Activated T-cell treated with anti-CD3 and anti-CD28 coated beads, Interleukin-2, amount 50 U/mL, for 24 hours (primary cell): ENCODE measurements around the gene REEP1.
A peak's percentile ranks its signal among the peaks of the same experiment; 100 is the strongest.
"Not testable (repeated sequence)": the region's sequence is repeated elsewhere in the genome, so short reads cannot be mapped to it uniquely, and the experiment has no call there.

Experiments used
- DNase-seq: peaks from one replicate; pipeline ENCODE4 v3.0.0-alpha.2; 2020
- H3K27ac Mint-ChIP-seq: 2 replicates; pipeline ENCODE4 v1.8.0; 2020; ENCODE audit warnings: mild to moderate bottlenecking, mixed read lengths
- H3K27me3 Mint-ChIP-seq: 2 replicates; pipeline ENCODE4 v1.8.0; 2020; ENCODE audit warnings: mixed read lengths
- H3K36me3 Mint-ChIP-seq: 2 replicates; pipeline ENCODE4 v1.8.0; 2020; ENCODE audit warnings: low read depth, mixed read lengths
- H3K4me1 Mint-ChIP-seq: 2 replicates; pipeline ENCODE4 v1.8.0; 2020; ENCODE audit warnings: low read depth, mixed read lengths
- H3K4me3 Mint-ChIP-seq: 2 replicates; pipeline ENCODE4 v1.8.0; 2020; ENCODE audit warnings: mild to moderate bottlenecking, moderate library complexity, mixed read lengths
- H3K9me3 Mint-ChIP-seq: 2 replicates; pipeline ENCODE4 v1.8.0; 2020; ENCODE audit warnings: mixed read lengths

Gene REEP1

DNA sequence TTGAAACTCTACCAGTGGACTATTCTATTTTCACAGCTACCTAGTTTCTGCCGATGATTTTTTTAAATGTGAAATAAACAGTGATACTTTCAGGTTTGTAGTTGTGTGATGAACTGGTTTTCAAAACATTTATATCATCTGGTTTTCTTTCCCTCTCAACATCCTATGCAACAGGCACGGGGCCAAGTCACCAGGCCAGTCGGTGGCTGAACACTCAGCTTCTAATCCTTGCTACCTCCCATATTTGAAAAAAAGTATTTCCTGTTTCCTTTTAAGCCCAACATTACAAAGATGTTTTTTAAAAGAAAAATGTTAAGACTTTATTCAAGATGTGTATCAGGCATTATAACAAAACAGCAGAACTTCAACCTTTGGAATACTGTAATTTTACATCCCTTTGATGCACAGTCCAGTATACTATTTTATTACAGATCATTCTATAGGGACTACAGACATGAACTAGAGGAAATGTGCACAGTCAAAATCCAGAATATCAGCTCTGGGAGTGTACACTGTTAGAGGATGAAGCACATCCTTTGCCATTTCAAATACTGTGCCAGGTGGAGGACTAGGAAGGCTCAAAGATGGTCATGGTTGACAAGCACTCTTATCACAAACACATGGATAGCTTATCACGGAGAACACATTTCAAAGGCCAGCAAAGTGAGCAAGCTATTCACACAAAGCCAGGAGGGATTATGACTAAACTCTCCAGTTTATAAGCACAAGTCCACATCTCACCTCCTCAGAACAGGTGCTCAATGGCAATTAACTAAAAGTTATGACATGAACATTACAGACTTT, 123.5 kb downstream of the REEP1 start:
- Mint-ChIP-seq H3K27me3 (no peaks in the 10 kb centered on the region), H3K36me3 (peaks cover 56% of the 10 kb centered on the region), H3K4me3 (no peak overlapping the region), H3K27ac (peak overlapping the region; percentile 81), H3K9me3 (no peaks in the 10 kb centered on the region), H3K4me1 (peaks cover 5% of the 10 kb centered on the region)
- DNase-seq, result no peak

DNA sequence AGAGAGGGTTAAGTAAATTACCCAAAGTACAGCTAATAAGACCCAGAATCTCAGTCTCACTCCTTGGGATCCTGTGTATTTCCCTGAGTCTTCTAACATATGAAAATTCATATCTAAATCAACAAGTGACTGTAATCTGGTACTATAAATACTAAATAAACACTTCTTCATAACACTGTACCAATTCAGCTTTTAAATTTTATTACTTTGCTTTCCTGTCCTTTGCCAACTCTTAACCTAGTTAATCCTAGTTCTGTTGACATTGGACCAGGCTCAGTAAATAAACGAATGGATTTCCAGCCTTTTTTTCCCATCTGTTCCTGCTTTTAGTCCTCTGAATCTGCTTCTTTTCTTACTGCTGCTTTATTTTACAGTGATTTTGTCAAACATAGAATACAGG, 124.4 kb downstream of the REEP1 start:
- DNase-seq, result no peak
- peaks cover 3% of the 10 kb centered on the region for H3K4me1 Mint-ChIP-seq
- H3K27ac Mint-ChIP-seq, result peak overlapping the region; percentile 37
- no peak overlapping the region for H3K4me3 Mint-ChIP-seq
- H3K27me3 Mint-ChIP-seq, result no peaks in the 10 kb centered on the region
- no peaks in the 10 kb centered on the region for H3K9me3 Mint-ChIP-seq
- peaks cover 65% of the 10 kb centered on the region for H3K36me3 Mint-ChIP-seq

DNA sequence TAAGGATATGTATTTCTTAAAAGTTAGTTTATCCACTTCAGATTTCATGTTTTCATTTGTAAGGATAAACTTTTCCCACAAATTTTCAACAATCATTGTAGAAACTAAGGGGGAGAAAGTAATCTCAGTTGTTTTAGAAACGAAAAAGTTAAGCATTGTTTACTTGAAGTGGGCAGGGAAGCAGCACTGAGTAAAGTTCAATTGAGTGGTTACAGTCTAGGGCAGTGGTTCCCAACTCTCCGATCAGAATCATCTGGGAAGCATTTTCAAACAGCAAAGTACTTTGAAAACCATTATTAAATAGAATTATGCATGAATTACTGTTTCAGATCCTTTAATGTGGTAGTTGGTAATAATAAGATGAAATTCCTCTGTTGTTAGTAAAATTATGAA, 125.6 kb downstream of the REEP1 start:
- peak overlapping the region; percentile 4 for H3K27ac Mint-ChIP-seq
- H3K36me3 Mint-ChIP-seq, result peaks cover 78% of the 10 kb centered on the region
- DNase-seq, result no peak
- no peaks in the 10 kb centered on the region for H3K9me3 Mint-ChIP-seq
- H3K4me1 Mint-ChIP-seq, result peaks cover 1% of the 10 kb centered on the region
- no peak overlapping the region for H3K4me3 Mint-ChIP-seq
- no peaks in the 10 kb centered on the region for H3K27me3 Mint-ChIP-seq

DNA sequence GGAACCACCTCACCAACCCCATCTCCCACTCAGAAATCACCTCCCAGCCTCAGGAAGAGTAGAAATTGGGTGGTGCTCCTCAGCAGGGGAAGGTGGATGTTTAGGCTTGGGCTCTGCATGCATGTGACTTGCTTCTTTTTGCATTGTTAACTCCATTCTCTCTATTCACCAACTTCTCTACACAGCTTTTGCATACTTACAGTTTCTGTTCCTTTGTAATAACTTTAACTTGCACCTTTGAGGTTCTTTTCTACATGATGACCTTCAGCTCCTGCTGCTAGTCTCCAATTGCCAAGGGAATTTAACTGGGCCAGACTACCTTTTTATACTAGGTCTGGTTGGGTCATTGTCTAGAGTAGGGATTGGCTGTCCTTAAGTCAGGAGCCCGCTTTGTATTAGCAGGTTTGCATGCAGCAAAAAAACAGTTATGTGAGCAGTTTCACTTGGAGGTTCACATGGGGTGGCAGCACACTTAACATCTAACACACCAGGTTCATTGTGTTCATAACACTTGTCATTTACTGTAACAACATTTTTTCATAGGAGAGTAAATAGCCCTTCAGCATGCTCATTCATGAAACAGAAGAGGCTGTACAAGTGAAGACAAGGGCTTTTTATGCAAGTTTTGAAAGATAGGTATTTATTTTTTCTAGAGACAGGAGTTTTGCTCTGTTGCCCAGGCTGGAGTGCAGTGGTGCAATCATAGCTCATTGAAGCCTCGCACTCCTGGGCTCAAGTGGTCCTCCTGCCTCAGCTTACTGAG, 126.2 kb downstream of the REEP1 start:
- Mint-ChIP-seq H3K36me3 (peaks cover 83% of the 10 kb centered on the region), H3K4me3 (no peak overlapping the region), H3K9me3 (no peaks in the 10 kb centered on the region), H3K27me3 (no peaks in the 10 kb centered on the region), H3K4me1 (peaks cover 1% of the 10 kb centered on the region), H3K27ac (peak overlapping the region; percentile 13)
- no peak for DNase-seq

DNA sequence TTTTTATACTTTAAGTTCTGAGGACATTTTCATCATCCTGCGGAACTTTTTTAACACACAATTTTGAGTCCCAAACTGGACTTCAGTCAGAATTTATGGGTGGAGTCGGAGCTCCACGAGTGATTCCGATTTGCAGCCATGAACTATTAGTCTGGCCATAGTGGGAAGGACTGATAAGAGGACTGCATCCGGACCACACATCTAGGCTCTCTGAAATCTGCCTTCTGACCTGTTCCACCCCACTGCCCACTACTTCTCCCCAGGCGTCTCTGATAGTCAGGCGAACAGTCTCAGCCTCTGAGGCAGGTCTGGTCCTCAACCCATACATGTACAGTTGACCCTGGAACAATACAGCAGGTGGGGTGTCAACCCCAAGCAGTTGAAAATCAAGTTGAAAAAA, 133.0 kb downstream of the REEP1 start:
- Mint-ChIP-seq H3K4me1 (peaks cover 30% of the 10 kb centered on the region), H3K4me3 (no peak overlapping the region), H3K27me3 (no peaks in the 10 kb centered on the region), H3K9me3 (no peaks in the 10 kb centered on the region), H3K27ac (no peak overlapping the region), H3K36me3 (peaks cover 74% of the 10 kb centered on the region)
- DNase-seq, result no peak

DNA sequence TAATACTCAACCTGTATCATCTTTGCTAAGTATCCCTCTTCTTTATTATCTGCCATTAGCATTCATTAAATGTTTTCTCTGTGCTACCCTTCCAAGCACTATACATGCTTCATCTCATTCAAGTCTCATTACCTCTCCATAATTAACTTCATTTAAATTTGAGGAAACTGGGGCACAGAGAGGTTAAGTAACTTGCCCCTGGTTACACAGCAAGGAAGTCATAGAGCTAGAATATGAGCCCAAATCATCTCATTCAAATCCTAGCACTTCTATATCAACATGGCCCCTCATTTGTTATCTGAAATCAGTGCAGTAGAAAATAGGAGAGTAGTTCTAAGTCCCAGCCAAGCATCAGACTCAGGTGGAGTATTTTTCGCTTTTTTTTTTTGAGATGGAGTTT, 133.8 kb downstream of the REEP1 start:
- Mint-ChIP-seq H3K4me3 (no peak overlapping the region), H3K36me3 (peaks cover 70% of the 10 kb centered on the region), H3K27me3 (no peaks in the 10 kb centered on the region), H3K27ac (no peak overlapping the region), H3K9me3 (no peaks in the 10 kb centered on the region), H3K4me1 (peaks cover 30% of the 10 kb centered on the region)
- DNase-seq, result no peak

DNA sequence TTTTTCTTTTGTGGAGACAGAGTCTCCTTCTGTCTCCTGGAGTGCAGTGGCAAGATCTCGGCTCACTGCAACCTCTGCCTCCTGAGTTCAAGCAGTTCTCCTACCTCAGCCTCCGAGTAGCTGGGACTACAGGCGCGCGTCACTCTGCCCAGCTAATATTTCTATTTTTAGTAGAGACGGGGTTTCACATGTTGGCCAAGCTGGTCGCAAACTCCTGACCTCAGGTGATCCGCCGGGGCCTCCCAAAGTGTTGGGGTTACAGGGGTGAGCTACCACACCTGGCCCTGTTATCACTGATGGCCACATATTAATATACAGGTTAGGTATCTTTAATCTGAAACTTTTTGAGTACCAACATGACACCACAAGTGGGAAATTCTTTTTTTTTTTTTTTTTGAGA, 134.7 kb downstream of the REEP1 start:
- no peak overlapping the region for H3K4me3 Mint-ChIP-seq
- H3K36me3 Mint-ChIP-seq, result peaks cover 61% of the 10 kb centered on the region
- no peaks in the 10 kb centered on the region for H3K9me3 Mint-ChIP-seq
- no peak for DNase-seq
- no peaks in the 10 kb centered on the region for H3K27me3 Mint-ChIP-seq
- peaks cover 33% of the 10 kb centered on the region for H3K4me1 Mint-ChIP-seq
- peak overlapping the region; percentile 78 for H3K27ac Mint-ChIP-seq

DNA sequence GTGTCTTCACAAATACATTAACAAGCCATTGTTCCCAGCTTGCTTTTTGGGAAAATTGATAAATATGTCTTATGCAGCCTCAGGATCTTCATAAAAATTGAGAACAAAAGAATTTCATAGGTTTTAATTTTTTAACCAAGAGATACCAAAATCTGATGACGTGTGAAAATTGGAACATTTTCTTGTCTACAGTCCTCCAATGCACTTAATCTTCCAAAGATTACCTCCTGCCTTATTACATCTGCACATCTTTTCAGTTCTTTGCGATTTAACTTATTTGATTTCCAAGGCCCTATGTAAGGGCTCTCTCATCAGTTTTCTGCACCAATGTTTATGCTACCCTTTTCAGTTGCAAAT, 135.1 kb downstream of the REEP1 start:
- no peaks in the 10 kb centered on the region for H3K27me3 Mint-ChIP-seq
- peaks cover 57% of the 10 kb centered on the region for H3K36me3 Mint-ChIP-seq
- no peak overlapping the region for H3K4me3 Mint-ChIP-seq
- peaks cover 33% of the 10 kb centered on the region for H3K4me1 Mint-ChIP-seq
- no peaks in the 10 kb centered on the region for H3K9me3 Mint-ChIP-seq
- peak overlapping the region; percentile 78 for H3K27ac Mint-ChIP-seq
- no peak for DNase-seq

DNA sequence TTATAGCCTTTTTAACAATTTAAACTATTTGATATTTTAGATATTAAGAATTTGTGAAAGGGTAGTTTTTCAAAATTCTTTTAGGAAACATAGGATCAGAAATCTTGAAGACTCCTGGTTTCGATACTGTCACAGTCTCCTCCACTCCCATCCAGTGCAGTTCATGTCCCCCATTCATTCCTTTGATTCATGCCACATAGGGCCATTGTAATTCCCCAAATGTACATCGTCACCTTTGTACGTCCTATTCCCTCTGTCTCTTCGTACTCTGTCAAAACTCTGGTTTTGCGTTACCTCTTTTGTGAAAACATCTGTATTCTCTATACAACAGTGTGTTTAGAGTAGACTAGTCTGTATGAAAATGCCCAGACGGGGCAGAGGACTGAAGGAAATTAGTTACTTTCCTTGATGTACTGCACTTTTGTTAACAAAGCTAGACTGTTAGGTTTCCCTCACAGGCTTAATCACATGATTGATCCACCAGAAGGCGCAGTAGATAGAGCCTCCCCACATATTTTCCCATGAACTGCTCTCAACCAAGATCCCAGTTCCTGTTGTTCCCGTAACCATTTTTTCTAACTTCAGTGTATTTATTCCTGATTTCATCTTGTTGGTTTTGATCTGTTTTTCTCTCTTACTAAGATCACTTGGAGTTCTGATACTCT, 135.6 kb downstream of the REEP1 start:
- DNase-seq, result no peak
- H3K9me3 Mint-ChIP-seq, result no peaks in the 10 kb centered on the region
- peaks cover 37% of the 10 kb centered on the region for H3K4me1 Mint-ChIP-seq
- H3K27me3 Mint-ChIP-seq, result no peaks in the 10 kb centered on the region
- H3K36me3 Mint-ChIP-seq, result peaks cover 52% of the 10 kb centered on the region
- H3K27ac Mint-ChIP-seq, result peak overlapping the region; percentile 9
- no peak overlapping the region for H3K4me3 Mint-ChIP-seq

DNA sequence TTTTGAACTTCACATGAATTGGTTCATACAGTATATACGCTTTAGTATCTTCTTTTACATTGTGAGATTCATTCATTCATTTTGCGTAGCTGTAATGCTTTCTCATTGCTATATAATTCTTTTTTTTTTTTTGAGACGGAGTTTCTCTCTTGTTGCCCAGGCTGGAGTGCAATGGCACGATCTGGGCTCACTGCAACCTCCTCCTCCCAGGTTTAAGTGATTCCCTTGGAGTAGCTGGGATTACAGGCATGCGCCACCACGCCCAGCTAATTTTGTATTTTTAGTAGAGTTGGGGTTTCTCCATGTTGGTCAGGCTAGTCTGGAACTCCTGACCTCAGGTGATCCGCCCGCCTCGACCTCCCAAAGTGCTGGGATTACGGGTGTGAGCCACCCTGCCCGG, 136.9 kb downstream of the REEP1 start:
- Mint-ChIP-seq H3K36me3 (peaks cover 44% of the 10 kb centered on the region), H3K27ac (peak overlapping the region; percentile 80), H3K4me1 (peaks cover 43% of the 10 kb centered on the region), H3K4me3 (peak overlapping the region; percentile 90)
- not testable (repeated sequence) for H3K27me3 Mint-ChIP-seq, DNase-seq, H3K9me3 Mint-ChIP-seq

DNA sequence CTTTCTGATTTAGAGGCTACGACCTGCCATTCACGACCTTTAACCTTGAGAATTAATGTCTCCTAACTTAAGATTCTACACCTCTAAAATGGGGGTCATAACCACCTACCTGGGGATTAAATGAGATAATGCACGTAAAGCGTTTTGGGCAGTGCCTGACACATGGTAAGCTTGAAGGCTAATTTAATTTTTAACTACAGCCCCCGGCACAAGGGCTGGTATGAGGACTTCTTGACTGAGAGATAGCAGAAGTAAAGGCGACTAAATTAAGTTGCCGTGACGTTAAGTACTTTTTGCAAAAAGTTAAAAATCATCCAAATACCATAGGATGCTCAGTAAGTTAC, 137.6 kb downstream of the REEP1 start:
- Mint-ChIP-seq H3K4me1 (peaks cover 44% of the 10 kb centered on the region), H3K9me3 (no peaks in the 10 kb centered on the region)
- no peak for DNase-seq

DNA sequence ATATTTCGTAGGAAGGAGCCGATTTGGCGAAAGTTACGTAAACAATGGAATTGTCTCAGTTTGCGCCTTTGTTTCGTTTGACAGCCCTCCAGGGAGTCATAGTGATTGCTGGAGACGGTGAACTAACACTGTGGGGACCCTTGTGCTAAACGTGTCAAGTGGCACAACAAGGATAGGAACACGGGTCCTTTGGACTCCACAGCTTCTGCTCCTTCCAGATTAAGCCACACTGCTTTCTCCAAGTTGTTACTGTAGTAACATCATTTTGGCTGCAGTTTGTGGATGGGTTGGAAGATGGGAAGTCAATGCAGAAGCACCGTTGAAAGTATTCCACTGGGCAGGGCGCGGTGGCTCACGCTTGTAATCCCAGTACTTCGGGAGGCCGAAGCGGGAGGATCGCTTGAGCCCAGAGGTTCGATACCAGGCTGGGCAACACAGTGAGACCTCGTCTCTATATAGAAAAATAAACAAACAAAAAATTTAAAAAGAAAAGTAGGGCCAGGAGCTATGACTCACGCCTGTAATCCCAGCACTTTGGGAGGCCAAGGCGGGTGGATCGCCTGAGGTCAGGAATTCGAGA, 141.5 kb downstream of the REEP1 start:
- no peaks in the 10 kb centered on the region for H3K9me3 Mint-ChIP-seq
- H3K27ac Mint-ChIP-seq, result peak overlapping the region; percentile 97
- H3K36me3 Mint-ChIP-seq, result peaks cover 52% of the 10 kb centered on the region
- no peak for DNase-seq
- H3K27me3 Mint-ChIP-seq, result no peaks in the 10 kb centered on the region
- H3K4me1 Mint-ChIP-seq, result peaks cover 49% of the 10 kb centered on the region
- H3K4me3 Mint-ChIP-seq, result peak overlapping the region; percentile 91

More for the DNA sequence above, 137.6 kb downstream of the REEP1 start:
- Mint-ChIP-seq H3K4me3 (peak overlapping the region; percentile 90), H3K27me3 (no peaks in the 10 kb centered on the region), H3K36me3 (peaks cover 46% of the 10 kb centered on the region), H3K27ac (peak overlapping the region; percentile 96)

DNA sequence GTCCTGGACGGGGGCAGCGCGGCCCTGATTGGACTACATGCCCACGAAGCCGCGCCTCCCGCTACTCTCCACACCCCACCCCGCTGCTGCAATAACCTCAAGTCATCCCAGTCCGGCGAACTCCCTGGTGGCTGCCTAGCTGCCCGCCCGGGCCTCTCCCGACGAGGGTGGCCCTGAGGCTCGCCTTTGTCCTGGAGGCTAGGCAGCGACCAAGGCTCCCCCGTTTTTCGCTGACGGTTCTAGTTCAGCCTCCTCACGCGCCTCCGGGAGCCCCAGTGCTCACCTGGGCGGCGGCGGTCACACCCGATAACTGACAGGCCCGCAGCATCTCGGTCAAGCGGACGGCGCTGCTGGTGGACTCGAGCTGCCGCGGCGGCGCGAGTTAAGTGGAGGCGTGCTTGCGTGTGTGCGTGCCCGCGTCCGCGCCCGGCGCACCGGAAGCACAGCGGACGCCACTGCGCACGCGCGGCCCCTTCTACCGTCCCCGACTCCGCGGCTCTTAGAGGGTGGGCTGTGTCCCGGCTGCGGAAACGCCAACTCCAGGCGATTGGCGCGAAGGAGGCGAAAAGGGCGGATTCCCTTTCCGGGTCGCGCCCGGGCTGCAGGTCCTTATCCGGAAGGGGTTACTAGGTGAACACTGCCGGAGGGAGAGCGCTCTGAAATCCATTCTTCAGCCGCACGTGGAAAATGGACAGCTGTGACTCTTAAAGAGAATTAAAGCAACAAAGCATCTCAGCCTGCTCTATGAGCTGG, 142.2 kb downstream of the REEP1 start, which contains the start of gene IMMT:
Gene IMMT (minus strand): TSS at position 408 of the 753 bp plus-strand sequence. CDS start 80 bp downstream, at position 328.
- Mint-ChIP-seq H3K36me3 (peaks cover 58% of the 10 kb centered on the region), H3K9me3 (no peaks in the 10 kb centered on the region), H3K4me1 (peaks cover 52% of the 10 kb centered on the region), H3K27me3 (no peaks in the 10 kb centered on the region), H3K4me3 (peak within 1 kb of the TSS; percentile 91), H3K27ac (peak within 1 kb of the TSS; percentile 97)
- DNase-seq, result peak; percentile 92

DNA sequence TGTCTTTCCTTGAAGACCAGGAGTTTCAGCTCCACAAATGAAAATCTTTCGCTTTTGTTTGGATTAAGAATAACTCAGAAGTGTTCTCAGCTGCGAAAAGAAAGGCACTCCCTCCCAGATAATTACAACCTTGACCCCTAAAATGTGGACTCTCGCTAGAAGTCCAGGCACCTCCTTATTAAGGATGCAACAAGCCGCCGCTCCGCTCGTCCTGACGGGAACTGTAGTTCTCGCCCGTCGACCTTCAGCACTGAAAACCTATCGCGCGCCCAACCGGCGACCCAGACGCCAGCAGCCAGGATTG, 142.7 kb downstream of the REEP1 start:
- Mint-ChIP-seq H3K27me3 (no peaks in the 10 kb centered on the region), H3K4me1 (peaks cover 56% of the 10 kb centered on the region)

More for the DNA sequence above, 142.7 kb downstream of the REEP1 start:
- H3K27ac Mint-ChIP-seq, result peak overlapping the region; percentile 97
- DNase-seq, result no peak
- peaks cover 61% of the 10 kb centered on the region for H3K36me3 Mint-ChIP-seq
- H3K9me3 Mint-ChIP-seq, result no peaks in the 10 kb centered on the region
- H3K4me3 Mint-ChIP-seq, result peak overlapping the region; percentile 91
